Neural progenitor cell (in vitro differentiated cells): ENCODE measurements around the gene FAM25A. TPM values are rescaled to one million over a fixed set of nuclear protein-coding genes. Genes with fewer than 3 reads are reported as not detected.

Experiments
- DNase-seq: peaks from one replicate; pipeline ENCODE4 v3.0.0-alpha.2; 2016; ENCODE audit warnings: low spot score
- H2AFZ ChIP-seq: fragments of 200-600 bp; sonication (generic); replicated peaks from 2 replicates; pipeline ENCODE4 v1.6.1; 2016; ENCODE audit warnings: antibody characterized with exemption
- H3F3A ChIP-seq: fragments of 200-600 bp; sonication (generic); 2 replicates; pipeline ENCODE4 v1.6.1; 2016; ENCODE audit warnings: antibody characterized with exemption, low read depth
- H3K27ac ChIP-seq: fragments of 200-600 bp; sonication (generic); 2 replicates; pipeline ENCODE4 v1.5.1; 2016; ENCODE audit warnings: mild to moderate bottlenecking
- H3K27me3 ChIP-seq: fragments of 200-600 bp; sonication (generic); 2 replicates; pipeline ENCODE4 v1.6.1; 2016; ENCODE audit warnings: mild to moderate bottlenecking, moderate library complexity
- H3K36me3 ChIP-seq: fragments of 200-600 bp; sonication (generic); 2 replicates; pipeline ENCODE4 v1.5.1; 2016
- H3K4me1 ChIP-seq: fragments of 200-600 bp; sonication (generic); 2 replicates; pipeline ENCODE4 v1.6.1; 2016; ENCODE audit warnings: mixed run types
- H3K4me2 ChIP-seq: fragments of 200-600 bp; sonication (generic); 2 replicates; pipeline ENCODE4 v1.6.1; 2016
- H3K4me3 ChIP-seq: fragments of 200-600 bp; sonication (generic); 2 replicates; pipeline ENCODE4 v1.5.1; 2016
- H3K79me2 ChIP-seq: fragments of 200-600 bp; sonication (generic); 2 replicates; pipeline ENCODE4 v1.6.1; 2016; ENCODE audit warnings: low read depth
- H3K9ac ChIP-seq: fragments of 200-600 bp; sonication (generic); 2 replicates; pipeline ENCODE4 v1.6.1; 2016
- H3K9me3 ChIP-seq: fragments of 200-600 bp; sonication (generic); 2 replicates; pipeline ENCODE4 v1.5.1; 2016; ENCODE audit warnings: low read depth
- H4K20me1 ChIP-seq: fragments of 200-600 bp; sonication (generic); 2 replicates; pipeline ENCODE4 v1.6.1; 2016; ENCODE audit warnings: low read depth
- H3K27ac Mint-ChIP-seq: 3 replicates; pipeline ENCODE4 v1.8.0; 2021; ENCODE audit warnings: mixed read lengths
- H3K27me3 Mint-ChIP-seq: 2 replicates; pipeline ENCODE4 v1.8.0; 2022; ENCODE audit warnings: low read depth, mild to moderate bottlenecking, inconsistent platforms, moderate library complexity, mixed read lengths; ENCODE audit not compliant: insufficient read depth
- H3K36me3 Mint-ChIP-seq: 3 replicates; pipeline ENCODE4 v1.8.0; 2021; ENCODE audit warnings: mixed read lengths
- H3K4me1 Mint-ChIP-seq: 3 replicates; pipeline ENCODE4 v1.8.0; 2021; ENCODE audit warnings: mixed read lengths
- H3K4me3 Mint-ChIP-seq: 3 replicates; pipeline ENCODE4 v1.8.0; 2021; ENCODE audit warnings: mild to moderate bottlenecking, moderate library complexity, mixed read lengths
- H3K9me3 Mint-ChIP-seq: 3 replicates; pipeline ENCODE4 v1.8.0; 2020; ENCODE audit warnings: mixed read lengths
- CTCF ChIP-seq: fragments of 200-600 bp; sonication (generic); IDR thresholded peaks from 2 replicates; pipeline ENCODE4 v1.5.1; 2017; ENCODE audit warnings: antibody characterized with exemption, mild to moderate bottlenecking
- EZH2 ChIP-seq: fragments of 200-600 bp; sonication (generic); IDR thresholded peaks from 2 replicates; pipeline ENCODE4 v1.6.1; 2017; ENCODE audit warnings: antibody characterized with exemption, mild to moderate bottlenecking, moderate library complexity
- EZH2phosphoT487 ChIP-seq: fragments of 200-600 bp; sonication (generic); IDR thresholded peaks from 2 replicates; pipeline ENCODE4 v1.6.1; 2017; ENCODE audit warnings: antibody characterized with exemption
- total RNA-seq: library from RNA; depleted of rRNA; stranded (reverse); fragments of >200 nt; gene quantifications from 2 replicates; pipeline ENCODE4 v1.2.3, GENCODE V29; 2015; ENCODE audit warnings: low replicate concordance

FAM25A gene
- total RNA-seq, 1 donor from 2014 or later: not detected

GRCh38 chr10:87066178-87066577 is 46.1 kb downstream of the FAM25A start:
- H3K4me1 Mint-ChIP-seq: peaks cover 2% of the 10 kb centered on the region
- H3K9me3 ChIP-seq: no peaks in the 10 kb centered on the region
- H3K27ac ChIP-seq: no peak overlapping the region
- H3K27me3 Mint-ChIP-seq: peaks cover under 1% of the 10 kb centered on the region
- no peaks in the 10 kb centered on the region for H4K20me1 ChIP-seq
- no peaks in the 10 kb centered on the region for H3F3A ChIP-seq
- no peak overlapping the region for H3K9ac ChIP-seq
- TF ChIP-seq EZH2 (no peak), EZH2phosphoT487 (no peak), CTCF (no peak)
- H3K79me2 ChIP-seq: no peaks in the 10 kb centered on the region
- peaks cover 12% of the 10 kb centered on the region for H3K36me3 ChIP-seq
- no peak overlapping the region for H3K27ac Mint-ChIP-seq
- no peaks in the 10 kb centered on the region for H3K27me3 ChIP-seq
- no peaks in the 10 kb centered on the region for H3K4me1 ChIP-seq
- H3K36me3 Mint-ChIP-seq: peaks cover 42% of the 10 kb centered on the region
- H2AFZ ChIP-seq: no peak overlapping the region
- no peaks in the 10 kb centered on the region for H3K9me3 Mint-ChIP-seq
- H3K4me3 ChIP-seq: no peak overlapping the region
- no peak overlapping the region for H3K4me2 ChIP-seq
- no peak for DNase-seq
- no peak overlapping the region for H3K4me3 Mint-ChIP-seq

- Histone ChIP-seq H3K4me1 (no peaks in the 10 kb centered on the region), H3K27me3 (no peaks in the 10 kb centered on the region), H4K20me1 (no peaks in the 10 kb centered on the region), H3K36me3 (peaks cover 12% of the 10 kb centered on the region), H3K27ac (no peak overlapping the region), H3K79me2 (no peaks in the 10 kb centered on the region), H3F3A (no peaks in the 10 kb centered on the region), H3K4me3 (no peak overlapping the region), H2AFZ (no peak overlapping the region), H3K4me2 (no peak overlapping the region), H3K9me3 (no peaks in the 10 kb centered on the region), H3K9ac (no peak overlapping the region)
- no peak for DNase-seq
- TF ChIP-seq EZH2 (no peak), EZH2phosphoT487 (no peak), CTCF (no peak)
- no peak overlapping the region for H3K4me3 Mint-ChIP-seq
- H3K27ac Mint-ChIP-seq: no peak overlapping the region
- H3K9me3 Mint-ChIP-seq: no peaks in the 10 kb centered on the region
- peaks cover 2% of the 10 kb centered on the region for H3K4me1 Mint-ChIP-seq
- H3K27me3 Mint-ChIP-seq: peaks cover 2% of the 10 kb centered on the region
- peaks cover 48% of the 10 kb centered on the region for H3K36me3 Mint-ChIP-seq
Observed at GRCh38 chr10:87066865-87067264, 46.8 kb downstream of the FAM25A start.

- no peak for DNase-seq
- Mint-ChIP-seq H3K4me1 (peaks cover 2% of the 10 kb centered on the region), H3K36me3 (peaks cover 51% of the 10 kb centered on the region), H3K4me3 (no peak overlapping the region), H3K27ac (no peak overlapping the region), H3K27me3 (peaks cover 2% of the 10 kb centered on the region), H3K9me3 (no peaks in the 10 kb centered on the region)
- Histone ChIP-seq H3K79me2 (no peaks in the 10 kb centered on the region), H3K4me3 (no peak overlapping the region), H3K27me3 (no peaks in the 10 kb centered on the region), H3K9me3 (no peaks in the 10 kb centered on the region), H3K36me3 (peaks cover 5% of the 10 kb centered on the region), H2AFZ (no peak overlapping the region), H3K27ac (no peak overlapping the region), H3K4me2 (no peak overlapping the region), H3K9ac (no peak overlapping the region), H3F3A (no peaks in the 10 kb centered on the region), H3K4me1 (no peaks in the 10 kb centered on the region), H4K20me1 (no peaks in the 10 kb centered on the region)
- TF ChIP-seq CTCF: no peak
- TF ChIP-seq EZH2phosphoT487: no peak
Observed at GRCh38 chr10:87068281-87068680, 48.2 kb downstream of the FAM25A start.

- Mint-ChIP-seq H3K36me3 (peaks cover 32% of the 10 kb centered on the region), H3K27ac (no peak overlapping the region)
- DNase-seq: no peak
Observed at GRCh38 chr10:87072449-87072848, 52.4 kb downstream of the FAM25A start.

More at GRCh38 chr10:87072449-87072848, 52.4 kb downstream of the FAM25A start:
- Histone ChIP-seq H3K36me3 (peaks cover 5% of the 10 kb centered on the region), H3K4me2 (no peak overlapping the region), H3F3A (no peaks in the 10 kb centered on the region), H3K4me3 (no peak overlapping the region), H3K9me3 (no peaks in the 10 kb centered on the region), H3K4me1 (no peaks in the 10 kb centered on the region), H3K9ac (no peak overlapping the region), H3K79me2 (peaks cover 6% of the 10 kb centered on the region), H3K27ac (no peak overlapping the region), H2AFZ (no peak overlapping the region), H3K27me3 (no peaks in the 10 kb centered on the region), H4K20me1 (no peaks in the 10 kb centered on the region)
- H3K9me3 Mint-ChIP-seq: no peaks in the 10 kb centered on the region
- H3K27me3 Mint-ChIP-seq: peaks cover 2% of the 10 kb centered on the region
- peaks cover 2% of the 10 kb centered on the region for H3K4me1 Mint-ChIP-seq
- no peak for TF ChIP-seq EZH2
- no peak for TF ChIP-seq CTCF
- no peak for TF ChIP-seq EZH2phosphoT487
- no peak overlapping the region for H3K4me3 Mint-ChIP-seq
